ENCODE data around the gene SKI. TPM values are rescaled to one million over a fixed set of nuclear protein-coding genes. Genes with fewer than 3 reads are reported as not detected.
A peak's percentile ranks its signal among the peaks of the same experiment; 100 is the strongest.

Gene SKI
- total and polyA plus RNA-seq, 9 of the 15 experiments (the other 6 are each of a cell fraction or from before 2014, with no cell fraction given) = 0.10 to 60.5 (median 4.6) TPM

- Histone ChIP-seq H3K27ac (ENCODE audit: extremely low read depth, low read depth, low read length) (no peak overlapping the region), H3K27me3 (ENCODE audit: control insufficient read depth in 2 of 2, insufficient read depth in 2 of 2, low read length in 2 of 2) (no peaks in the 10 kb centered on the region), H3K9me3 (replicated peaks; ENCODE audit: control insufficient read depth, insufficient read depth, low read depth, low read length) (no peaks in the 10 kb centered on the region), H3K4me1 (replicated peaks in 1 of 2; ENCODE audit: control insufficient read depth in 2 of 2, insufficient read depth in 2 of 2, low read length in 2 of 2) (peaks cover 5 to 74% of the 10 kb centered on the region in 2 experiments), H3K36me3 (ENCODE audit: control insufficient read depth, insufficient read depth, low read length) (peaks cover 34% of the 10 kb centered on the region; the same call in 1 of the 3 replicates), H3K79me2 (ENCODE audit: control insufficient read depth, insufficient read depth, low read length) (peaks cover 96% of the 10 kb centered on the region), H4K20me1 (replicated peaks; ENCODE audit: control insufficient read depth, insufficient read depth, low read length) (peaks cover 65% of the 10 kb centered on the region; the same call in 1 of the 2 replicates), H3K9me1 (ENCODE audit: control insufficient read depth, insufficient read depth, low read length) (peaks cover 23% of the 10 kb centered on the region), H3K4me3 (no peak overlapping the region), H2AFZ (ENCODE audit: low read depth, low read length) (no peak overlapping the region), H3K9ac (ENCODE audit: insufficient read depth in 1 of 2, low read depth in 2 of 2, low read length in 2 of 2) (peak overlapping the region in 1 of 2 experiments; percentile 76; a peak in 2 of 4 replicates), H3K4me2 (ENCODE audit: insufficient read depth, low read length) (no peak overlapping the region)
- POLR2A ChIA-PET = interaction anchor here (0.6 to 5.7 kb wide), 4 partner anchors 8 to 865 kb away, joined by 3 to 33 read pairs (median 4); no protein-coding TSS in a partner anchor
- WGBS (ENCODE audit: insufficient coverage, low coverage, missing lambda C conversion rate) = 98% methylated on average over 6 of the region's 6 CpGs
- FAIRE-seq (no peak), DNase-seq (ENCODE audit: extremely low read depth in 1 of 4, low spot score in 3 of 4) (no peak), ATAC-seq (no peak)
- no TSS peak for BruUV-seq (replicated peaks)
- intact Hi-C loops (cut with micrococcal nuclease) = no loop called here
- CTCF ChIA-PET (ENCODE audit: low intra/inter-chr PET ratio) = no interaction called here
- in situ Hi-C loops (cut with MboI) = no loop called here
- no peak for TF ChIP-seq BCLAF1 (IDR thresholded peaks at IDR 0.05; ENCODE audit: borderline replicate concordance in 1 of 2, control insufficient read depth in 1 of 2, low read depth in 2 of 2, low read length in 1 of 2)
- no peak for TF ChIP-seq TCF7 (IDR thresholded peaks at IDR 0.05; ENCODE audit: borderline replicate concordance)
- no peak for TF ChIP-seq ZNF592 (IDR thresholded peaks at IDR 0.05)
- TF ChIP-seq TSC22D4 (tag; IDR thresholded peaks at IDR 0.05) = no peak
- TF ChIP-seq ZNF766 (CRISPR knock-in tag; conservative IDR thresholded peaks at IDR 0.05) = no peak
These were observed 10.9 kb downstream of the SKI start for GRCh38 chr1:2239013-2239370.

All from K562 (cell line).